Stomach (tissue), 4 donors: ENCODE data around the gene DIDO1.

ENCODE experiments used
- POLR2A ChIP-seq, 4 donors: fragments of 450-650 bp; IDR thresholded peaks; one replicate each; pipeline ENCODE4 v1.6.1; 2016; ENCODE audit warnings: antibody characterized with exemption in 4 of 4, control low read depth in 2 of 4, mild to moderate bottlenecking in 1 of 4, moderate library complexity in 1 of 4
- POLR2AphosphoS5 ChIP-seq, 3 donors: sonication (generic); formaldehyde crosslinking; IDR thresholded peaks; one replicate each; pipeline ENCODE4 v1.6.1; 2016; ENCODE audit warnings: antibody characterized with exemption in 3 of 3
- TF ChIP-seq, protein P1 (sequence below), 7 experiments: fragments of 450-650 bp in 4 of 7; fragments of 200-600 bp in 3 of 7; sonication (generic) in 3 of 7; IDR thresholded peaks; one replicate each; pipeline ENCODE4 v1.5.1; 2016 to 2019; ENCODE audit warnings: antibody characterized with exemption in 7 of 7, control low read depth in 2 of 7, mild to moderate bottlenecking in 1 of 7

DNA sequence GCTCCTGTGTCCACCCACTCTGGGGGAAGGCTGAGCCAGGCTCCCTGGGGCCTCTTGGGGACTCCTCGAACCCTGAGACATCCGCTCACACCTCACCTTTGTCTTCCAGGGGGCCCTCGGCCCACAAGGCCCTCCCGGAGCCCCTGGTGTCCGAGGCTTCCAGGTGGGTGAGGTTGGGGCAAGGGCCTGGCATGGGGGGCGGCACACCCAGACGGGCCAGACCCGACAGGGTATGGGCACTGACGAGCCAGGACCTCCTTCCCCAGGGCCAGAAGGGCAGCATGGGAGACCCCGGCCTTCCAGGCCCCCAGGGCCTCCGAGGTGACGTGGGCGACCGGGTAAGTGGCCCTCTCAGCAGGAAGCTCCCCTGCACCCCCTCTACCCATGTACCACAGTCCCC is 96.1 kb downstream of the DIDO1 start:
- TF ChIP-seq, protein P1, sequence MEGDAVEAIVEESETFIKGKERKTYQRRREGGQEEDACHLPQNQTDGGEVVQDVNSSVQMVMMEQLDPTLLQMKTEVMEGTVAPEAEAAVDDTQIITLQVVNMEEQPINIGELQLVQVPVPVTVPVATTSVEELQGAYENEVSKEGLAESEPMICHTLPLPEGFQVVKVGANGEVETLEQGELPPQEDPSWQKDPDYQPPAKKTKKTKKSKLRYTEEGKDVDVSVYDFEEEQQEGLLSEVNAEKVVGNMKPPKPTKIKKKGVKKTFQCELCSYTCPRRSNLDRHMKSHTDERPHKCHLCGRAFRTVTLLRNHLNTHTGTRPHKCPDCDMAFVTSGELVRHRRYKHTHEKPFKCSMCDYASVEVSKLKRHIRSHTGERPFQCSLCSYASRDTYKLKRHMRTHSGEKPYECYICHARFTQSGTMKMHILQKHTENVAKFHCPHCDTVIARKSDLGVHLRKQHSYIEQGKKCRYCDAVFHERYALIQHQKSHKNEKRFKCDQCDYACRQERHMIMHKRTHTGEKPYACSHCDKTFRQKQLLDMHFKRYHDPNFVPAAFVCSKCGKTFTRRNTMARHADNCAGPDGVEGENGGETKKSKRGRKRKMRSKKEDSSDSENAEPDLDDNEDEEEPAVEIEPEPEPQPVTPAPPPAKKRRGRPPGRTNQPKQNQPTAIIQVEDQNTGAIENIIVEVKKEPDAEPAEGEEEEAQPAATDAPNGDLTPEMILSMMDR (IDR thresholded peaks at IDR 0.05), result no peak
- TF ChIP-seq POLR2AphosphoS5 (IDR thresholded peaks at IDR 0.05) (no peak), POLR2A (IDR thresholded peaks at IDR 0.05) (no peak)
